Astrocyte of the spinal cord (primary cell): ENCODE measurements around the gene DLX2.
"Not testable (repeated sequence)": the region's sequence is repeated elsewhere in the genome, so short reads cannot be mapped to it uniquely, and the experiment has no call there.

Experiments used
- DNase-seq: peaks from one replicate; pipeline ENCODE4 v3.0.0; 2011; ENCODE audit warnings: low read depth, low spot score
- H3K4me3 ChIP-seq: 2 replicates; pipeline ENCODE4 v1.5.1; 2011; ENCODE audit warnings: low read depth, mild to moderate bottlenecking, low read length, moderate library complexity
- in situ Hi-C: cut with HindIII; loops from 2 replicates; pipeline ENCODE4 v1.10.0; 2017; ENCODE audit warnings: low sequenced_read_pairs
- TF ChIP-seq, protein P1 (sequence below): IDR thresholded peaks from 2 replicates; pipeline ENCODE4 v1.5.1; 2012; ENCODE audit warnings: low read depth, mild to moderate bottlenecking, low read length, inconsistent platforms

DLX2 gene

DNA sequence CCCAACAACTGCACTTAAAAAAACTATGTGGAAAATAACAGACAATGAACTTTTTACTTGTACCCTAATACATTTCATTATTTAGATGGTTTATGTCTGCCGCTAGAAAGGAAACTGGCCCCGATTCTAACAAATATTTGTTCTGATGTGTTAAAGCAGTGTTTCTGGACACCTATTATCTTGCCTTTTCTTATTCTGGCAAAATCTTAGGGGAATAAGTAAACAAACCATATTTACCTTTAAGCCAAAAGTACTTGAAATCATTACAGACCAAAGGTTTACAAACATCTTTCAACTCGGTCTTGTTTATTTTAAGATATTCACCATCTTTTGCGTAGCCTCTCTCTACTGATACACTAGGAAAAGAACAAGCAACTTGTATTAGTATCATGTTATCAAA, 29.2 kb downstream of the DLX2 start:
- in situ Hi-C loops, result no loop called here
- TF ChIP-seq, protein P1, sequence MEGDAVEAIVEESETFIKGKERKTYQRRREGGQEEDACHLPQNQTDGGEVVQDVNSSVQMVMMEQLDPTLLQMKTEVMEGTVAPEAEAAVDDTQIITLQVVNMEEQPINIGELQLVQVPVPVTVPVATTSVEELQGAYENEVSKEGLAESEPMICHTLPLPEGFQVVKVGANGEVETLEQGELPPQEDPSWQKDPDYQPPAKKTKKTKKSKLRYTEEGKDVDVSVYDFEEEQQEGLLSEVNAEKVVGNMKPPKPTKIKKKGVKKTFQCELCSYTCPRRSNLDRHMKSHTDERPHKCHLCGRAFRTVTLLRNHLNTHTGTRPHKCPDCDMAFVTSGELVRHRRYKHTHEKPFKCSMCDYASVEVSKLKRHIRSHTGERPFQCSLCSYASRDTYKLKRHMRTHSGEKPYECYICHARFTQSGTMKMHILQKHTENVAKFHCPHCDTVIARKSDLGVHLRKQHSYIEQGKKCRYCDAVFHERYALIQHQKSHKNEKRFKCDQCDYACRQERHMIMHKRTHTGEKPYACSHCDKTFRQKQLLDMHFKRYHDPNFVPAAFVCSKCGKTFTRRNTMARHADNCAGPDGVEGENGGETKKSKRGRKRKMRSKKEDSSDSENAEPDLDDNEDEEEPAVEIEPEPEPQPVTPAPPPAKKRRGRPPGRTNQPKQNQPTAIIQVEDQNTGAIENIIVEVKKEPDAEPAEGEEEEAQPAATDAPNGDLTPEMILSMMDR, result no peak
- DNase-seq, result no peak
- H3K4me3 ChIP-seq, result no peak overlapping the region

DNA sequence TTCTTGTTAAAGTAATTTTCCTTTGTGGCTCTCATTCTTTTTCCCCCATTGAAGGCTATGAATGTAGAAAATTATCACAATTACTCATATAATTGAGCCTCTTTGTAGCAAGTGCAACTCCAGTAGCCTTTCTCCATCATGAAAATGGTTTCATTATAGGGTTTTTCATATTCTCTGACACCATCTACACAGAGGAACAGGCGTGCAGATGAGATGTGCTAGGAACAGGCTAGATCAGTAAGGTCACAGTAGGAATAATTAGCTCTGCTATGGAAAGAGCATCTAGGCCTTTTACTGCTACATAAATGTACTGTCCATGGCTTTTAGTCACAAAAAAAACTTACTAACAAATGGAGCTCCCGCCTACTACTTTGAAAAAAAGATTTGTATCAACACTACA, 30.0 kb downstream of the DLX2 start:
- no peak overlapping the region for H3K4me3 ChIP-seq
- TF ChIP-seq, protein P1, result no peak
- in situ Hi-C loops, result no loop called here

DNA sequence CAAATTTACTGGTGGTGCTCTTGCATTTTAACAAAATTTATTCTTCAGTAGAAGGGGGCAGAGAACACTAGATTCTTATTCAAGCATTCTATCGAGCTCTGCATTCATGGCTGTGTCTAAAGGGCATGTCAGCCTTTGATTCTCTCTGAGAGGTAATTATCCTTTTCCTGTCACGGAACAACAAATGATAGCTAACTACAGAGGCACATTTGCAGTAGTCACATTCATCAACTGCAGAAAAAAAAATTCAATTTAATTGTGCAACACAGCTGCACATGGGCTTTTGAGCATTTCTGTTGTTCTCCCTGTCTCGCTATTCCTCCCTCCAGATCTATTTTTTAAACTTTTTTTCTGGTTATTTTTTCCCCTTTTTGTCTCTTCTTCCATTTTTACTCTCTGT, 30.4 kb downstream of the DLX2 start:
- no peak for DNase-seq
- TF ChIP-seq, protein P1, result no peak
- in situ Hi-C loops, result no loop called here
- no peak overlapping the region for H3K4me3 ChIP-seq

More for the DNA sequence above, 30.0 kb downstream of the DLX2 start:
- no peak for DNase-seq

DNA sequence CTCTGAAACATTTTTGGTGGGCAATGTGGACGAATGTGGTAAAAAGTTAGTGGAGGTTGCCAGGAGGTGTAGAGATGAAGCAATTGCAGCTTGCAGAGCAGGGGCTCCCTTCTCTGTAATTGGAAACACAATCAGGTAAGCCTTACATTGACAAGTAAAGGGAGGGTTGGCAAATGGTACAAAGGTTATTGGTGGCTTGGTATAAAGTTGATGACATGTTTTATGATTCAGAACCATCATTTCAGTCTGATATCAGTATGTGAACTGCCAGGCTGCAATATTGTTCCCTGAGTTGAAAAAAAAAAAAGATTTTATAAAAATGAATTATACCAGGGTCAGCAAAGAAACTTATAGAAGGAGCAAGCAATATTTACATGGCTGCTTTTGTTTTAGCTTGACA, 31.8 kb downstream of the DLX2 start:
- TF ChIP-seq, protein P1, result no peak
- DNase-seq, result no peak
- in situ Hi-C loops, result no loop called here
- no peak overlapping the region for H3K4me3 ChIP-seq

DNA sequence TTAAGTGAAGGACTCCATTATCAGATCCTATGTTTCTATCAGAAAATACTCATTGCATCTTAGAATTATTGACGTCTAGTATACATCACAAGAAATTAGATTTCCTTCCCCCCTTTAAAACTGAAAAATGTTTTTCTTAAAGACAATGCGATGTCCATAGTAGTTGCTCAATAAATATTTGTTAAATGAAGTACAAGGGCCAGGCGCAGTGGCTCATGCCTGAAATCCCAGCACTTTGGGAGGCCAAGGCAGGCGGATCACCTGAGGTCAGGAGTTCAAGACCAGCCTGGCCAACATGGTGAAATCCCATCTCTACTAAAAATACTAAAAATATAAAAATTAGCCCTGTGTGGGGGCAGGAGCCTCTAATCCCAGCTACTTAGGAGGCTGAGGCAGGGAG, 34.8 kb downstream of the DLX2 start:
- H3K4me3 ChIP-seq, in situ Hi-C loops, DNase-seq: not testable (repeated sequence)

DNA sequence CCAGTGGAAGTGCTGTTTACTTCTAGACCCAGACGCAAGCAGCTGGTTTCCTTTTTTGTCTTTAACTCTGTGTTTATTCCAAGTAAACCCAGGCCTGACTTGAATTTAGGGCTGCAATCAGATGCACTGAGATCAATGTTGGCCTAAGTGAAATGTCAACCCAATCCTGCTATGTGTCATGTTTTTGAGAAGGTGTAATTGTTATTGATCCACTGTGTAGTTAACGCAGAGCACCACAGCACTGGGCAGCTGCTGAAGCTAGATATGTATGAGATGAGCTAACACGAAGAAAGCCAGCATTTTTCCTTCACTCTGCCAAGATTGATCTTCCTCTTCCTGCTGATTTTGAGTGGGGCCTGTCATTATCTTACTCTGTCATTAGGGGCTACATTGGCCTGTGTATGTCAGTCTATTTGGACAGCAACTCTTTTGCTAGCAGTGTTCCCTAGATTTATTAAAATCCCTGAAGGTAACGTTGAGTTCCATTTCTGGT, 36.3 kb downstream of the DLX2 start:
- TF ChIP-seq, protein P1, result no peak
- H3K4me3 ChIP-seq, result no peak overlapping the region
- in situ Hi-C loops, result no loop called here
- no peak for DNase-seq

DNA sequence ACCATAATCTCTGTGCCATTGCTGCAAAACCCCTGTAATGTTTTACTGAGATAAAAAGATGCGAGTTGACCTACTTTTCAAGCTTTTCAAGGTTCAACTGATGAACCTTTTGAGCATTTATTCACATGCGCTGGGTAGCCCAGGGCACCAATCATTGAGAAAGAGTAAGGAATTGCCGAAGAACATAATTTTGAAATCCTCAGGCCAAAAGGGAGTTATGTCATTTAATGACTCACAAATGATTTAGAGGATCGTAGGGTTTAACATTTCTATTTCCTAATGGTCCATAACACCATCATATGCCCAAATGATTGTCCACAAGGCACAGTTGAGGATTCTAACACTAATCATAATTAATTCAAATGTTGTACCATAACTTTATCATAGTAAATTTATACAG, 37.6 kb downstream of the DLX2 start:
- DNase-seq, result no peak
- in situ Hi-C loops, result no loop called here
- TF ChIP-seq, protein P1, result no peak
- no peak overlapping the region for H3K4me3 ChIP-seq
